ENCODE measurements around the gene ZNF207.
"Not testable (repeated sequence)": the region's sequence is repeated elsewhere in the genome, so short reads cannot be mapped to it uniquely, and the experiment has no call there.

The ZNF207 gene

GRCh38 chr17:32333187-32333586 is 16.8 kb upstream of the ZNF207 start:
- FAIRE-seq (no peak), DNase-seq (ENCODE audit: insufficient read length, low spot score) (no peak)

DNA sequence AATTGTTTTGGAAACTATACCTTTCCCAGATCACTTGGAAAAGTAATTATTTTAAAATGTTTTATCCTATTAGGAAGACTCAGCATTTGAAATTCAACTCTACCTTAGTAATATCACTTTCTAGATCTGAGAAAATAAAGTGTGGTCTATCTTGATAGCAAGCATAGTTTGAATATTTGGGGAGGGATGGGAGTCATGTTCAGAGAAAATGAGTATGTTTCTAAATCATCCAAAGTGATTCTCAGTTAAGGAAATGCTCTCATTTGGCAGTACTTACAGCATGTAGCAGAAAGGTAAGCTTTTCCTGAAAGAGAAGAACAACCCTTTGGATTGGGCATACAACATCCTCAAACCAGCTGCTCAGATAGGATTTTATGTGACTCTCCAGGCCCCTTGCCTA is 14.9 kb upstream of the ZNF207 start:
- DNase-seq (ENCODE audit: insufficient read length, low spot score) (no peak), FAIRE-seq (no peak)

GRCh38 chr17:32335687-32336086 is 14.3 kb upstream of the ZNF207 start:
- no peak for FAIRE-seq
- no peak for DNase-seq (ENCODE audit: insufficient read length, low spot score)

DNA sequence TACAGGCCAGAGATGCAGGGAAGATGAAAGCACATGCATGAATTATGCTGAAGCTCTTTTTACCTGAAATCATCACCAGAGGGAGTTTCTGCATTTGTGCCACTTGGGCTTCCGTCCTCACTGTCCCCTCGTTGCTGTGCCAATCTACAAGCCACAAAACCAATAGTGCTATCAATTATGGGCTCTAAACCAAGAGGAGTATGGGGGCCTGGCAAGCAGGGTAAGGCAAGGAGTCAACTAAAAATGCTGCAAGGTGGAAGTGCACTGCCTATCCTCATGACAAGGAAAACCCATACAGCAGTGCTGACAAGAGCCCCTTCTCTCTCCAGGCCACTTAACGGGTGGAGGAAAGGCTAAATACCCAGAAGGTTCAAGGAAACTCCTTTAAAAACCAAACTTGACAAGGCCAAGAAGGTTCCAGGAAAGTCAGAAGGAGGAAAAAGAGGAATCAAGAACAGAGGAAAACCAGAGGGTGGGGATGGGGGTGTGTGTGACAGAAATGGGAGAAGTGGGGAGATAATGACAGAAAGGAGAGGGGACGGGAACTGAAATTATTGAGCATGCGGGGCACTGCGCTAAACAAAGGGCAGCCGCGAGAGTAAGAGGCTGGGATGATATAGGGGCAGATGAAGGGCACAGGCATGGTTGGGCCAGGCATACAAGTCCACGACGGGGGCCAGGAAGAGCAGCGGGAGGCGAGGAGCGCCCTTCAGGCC is 8.7 kb upstream of the ZNF207 start:
- DNase-seq (ENCODE audit: insufficient read length, low spot score), result peak; percentile 28
- FAIRE-seq, result peak; percentile 72

GRCh38 chr17:32341857-32342602 is 7.9 kb upstream of the ZNF207 start, which contains the start of gene C17orf75:
Gene C17orf75, minus strand, starts transcription at chr17:32342173. Its CDS starts 34 bp downstream, at chr17:32342139.
- peak; percentile 68 for DNase-seq (ENCODE audit: insufficient read length, low spot score)
- peak; percentile 81 for FAIRE-seq

- no peak for FAIRE-seq
- no peak for DNase-seq (ENCODE audit: insufficient read length, low spot score)
Measured at GRCh38 chr17:32342603-32343325, 7.2 kb upstream of the ZNF207 start.

DNA sequence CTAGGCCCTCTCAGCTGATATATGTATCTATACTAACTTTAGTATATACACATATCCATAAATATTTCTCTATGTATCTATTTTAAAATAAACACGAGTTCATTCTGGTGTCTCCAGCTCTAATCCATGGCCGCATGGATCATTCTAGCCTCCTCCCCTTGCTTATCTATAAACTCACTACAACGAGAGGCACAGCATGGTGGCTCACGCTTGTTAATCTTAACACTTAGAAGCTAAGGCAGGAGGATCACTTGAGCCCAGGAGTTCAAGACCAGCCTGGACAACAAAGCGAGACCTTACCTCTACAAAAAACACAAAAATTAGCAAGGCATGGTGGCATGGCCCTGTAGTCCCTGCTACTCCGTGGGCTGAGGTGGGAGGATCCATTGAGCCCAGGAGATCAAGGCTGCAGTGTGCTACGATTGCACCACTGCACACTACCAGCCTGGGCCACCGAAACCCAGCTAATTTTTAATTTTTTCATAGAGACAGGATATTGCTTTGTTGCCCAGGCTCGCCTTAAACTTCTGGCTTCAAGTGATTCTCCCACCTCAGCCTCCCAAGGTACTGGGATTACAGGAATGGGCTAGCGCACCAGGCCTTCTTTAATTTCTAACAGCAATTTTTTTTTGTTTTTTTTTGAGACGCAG is 3.9 kb upstream of the ZNF207 start:
- no peak for DNase-seq (ENCODE audit: insufficient read length, low spot score)
- no peak for FAIRE-seq

- no peak for DNase-seq (ENCODE audit: insufficient read length, low spot score)
- FAIRE-seq, result no peak
Measured at GRCh38 chr17:32348483-32348800, 1.5 kb upstream of the ZNF207 start.

DNA sequence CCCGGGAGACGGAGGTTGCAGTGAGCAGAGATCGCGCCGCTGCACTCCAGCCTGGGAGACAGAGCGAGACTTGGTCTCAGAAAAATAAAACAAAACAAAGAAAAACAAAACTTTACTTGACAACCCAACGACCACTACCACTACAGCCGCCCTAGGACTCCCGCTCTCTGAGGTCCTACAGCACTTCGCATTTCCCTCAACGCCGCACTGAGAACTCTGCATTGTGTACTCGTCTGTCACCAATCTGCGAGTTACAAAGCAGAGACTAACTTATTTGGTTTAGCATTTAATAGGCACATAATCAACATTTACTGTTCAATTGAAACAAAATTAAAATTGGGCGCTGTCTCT is 479 bp upstream of the ZNF207 start:
- no peak for FAIRE-seq
- no peak for DNase-seq (ENCODE audit: insufficient read length, low spot score)

- no peak for FAIRE-seq
Measured at GRCh38 chr17:32350666-32351418, 885 bp downstream of the ZNF207 start.

GRCh38 chr17:32352734-32353133 is 2.8 kb downstream of the ZNF207 start:
- FAIRE-seq; DNase-seq (ENCODE audit: insufficient read length, low spot score): not testable (repeated sequence)

More at GRCh38 chr17:32350666-32351418, 885 bp downstream of the ZNF207 start:
- peak; percentile 16 for DNase-seq (ENCODE audit: insufficient read length, low spot score)

GRCh38 chr17:32355649-32356377 is 5.9 kb downstream of the ZNF207 start:
- DNase-seq (ENCODE audit: insufficient read length, low spot score) (no peak), FAIRE-seq (no peak)

- no peak for FAIRE-seq
Measured at GRCh38 chr17:32356378-32356743, 6.4 kb downstream of the ZNF207 start.

GRCh38 chr17:32356750-32357149 is 6.8 kb downstream of the ZNF207 start:
- FAIRE-seq (no peak), DNase-seq (ENCODE audit: insufficient read length, low spot score) (no peak)

More at GRCh38 chr17:32356378-32356743, 6.4 kb downstream of the ZNF207 start:
- no peak for DNase-seq (ENCODE audit: insufficient read length, low spot score)

DNA sequence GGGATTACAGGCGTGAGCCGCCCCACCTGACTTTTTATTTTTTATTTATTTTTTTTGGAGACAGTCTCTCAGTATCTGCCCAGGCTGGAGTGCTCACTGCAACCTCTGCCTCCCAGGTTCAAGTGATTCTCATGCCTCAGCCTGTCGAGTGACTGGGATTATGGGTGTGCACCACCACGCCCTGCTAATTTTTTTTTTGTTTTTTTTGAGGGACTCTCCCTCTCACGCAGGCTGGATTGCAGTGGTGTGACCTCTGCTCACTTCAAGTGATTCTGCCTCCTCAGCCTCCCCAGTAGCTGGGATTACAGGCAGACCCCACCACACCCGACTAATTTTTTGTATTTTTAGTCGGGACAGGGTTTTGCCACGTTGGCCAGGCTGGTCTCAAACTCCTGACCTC is 7.7 kb downstream of the ZNF207 start:
- no peak for FAIRE-seq
- no peak for DNase-seq (ENCODE audit: insufficient read length, low spot score)

- no peak for FAIRE-seq
- no peak for DNase-seq (ENCODE audit: insufficient read length, low spot score)
Measured at GRCh38 chr17:32361270-32361669, 11.3 kb downstream of the ZNF207 start.

- FAIRE-seq (no peak), DNase-seq (ENCODE audit: insufficient read length, low spot score) (no peak)
Measured at GRCh38 chr17:32370426-32370825, 20.5 kb downstream of the ZNF207 start.

DNA sequence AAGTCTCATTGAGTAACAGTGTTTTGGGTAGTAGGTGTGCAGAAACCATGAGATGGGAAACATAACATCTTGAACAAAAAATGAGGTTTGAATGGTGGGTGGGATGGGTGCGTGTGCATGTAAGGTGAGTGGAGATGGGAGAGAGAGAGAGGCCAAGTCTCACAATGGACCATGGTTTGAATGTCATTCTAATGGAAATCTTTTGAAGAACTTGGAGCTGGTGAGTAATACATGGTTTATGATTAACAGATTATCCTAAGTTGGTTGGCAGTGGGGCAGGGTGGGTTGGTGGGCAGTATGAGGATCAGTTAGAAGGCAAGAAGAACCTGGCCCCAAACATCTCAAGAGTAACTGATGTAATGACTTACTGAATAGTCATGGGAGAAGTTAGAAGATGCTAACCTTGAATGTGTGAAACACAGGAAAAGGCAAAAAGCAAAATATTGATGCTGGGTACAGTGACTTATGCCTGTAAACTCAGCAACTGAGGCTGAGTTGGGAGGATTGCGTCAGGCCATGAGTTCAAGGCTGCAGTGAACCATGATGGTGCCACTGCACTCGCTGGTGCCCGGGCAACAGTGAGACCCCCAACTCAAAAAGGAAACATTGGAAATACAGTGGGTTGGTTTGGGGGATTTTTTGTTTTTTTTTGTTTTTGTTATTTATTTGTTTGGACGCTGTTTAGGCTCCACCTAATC is 32.7 kb downstream of the ZNF207 start:
- FAIRE-seq, result no peak
- DNase-seq (ENCODE audit: insufficient read length, low spot score), result no peak

DNA sequence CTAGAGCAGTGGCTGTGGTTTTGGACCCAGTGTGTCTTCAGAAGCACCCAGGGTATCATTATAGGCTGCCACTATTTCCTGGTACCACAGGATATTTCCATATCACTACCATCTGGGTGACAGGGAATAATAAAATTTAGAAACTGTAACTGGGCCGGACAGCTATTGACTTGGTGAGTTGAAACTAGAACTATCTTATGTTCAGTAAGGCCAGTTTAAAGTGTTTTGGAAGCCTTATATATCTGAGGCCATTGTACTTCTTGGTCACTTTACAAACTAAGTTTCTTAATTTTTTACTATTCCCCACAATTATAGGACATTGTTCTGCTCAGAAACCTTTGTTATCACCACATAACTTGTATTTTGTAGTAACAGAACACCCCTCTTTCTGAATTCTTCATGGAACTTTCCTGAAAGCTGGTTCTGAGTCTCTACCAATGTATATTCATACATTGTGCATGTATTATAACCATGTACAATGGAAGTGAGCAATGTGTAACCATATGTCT is 34.0 kb downstream of the ZNF207 start:
- DNase-seq (ENCODE audit: insufficient read length, low spot score), result no peak
- no peak for FAIRE-seq
